Endothelial cell of hepatic sinusoid (primary cell): ENCODE data around the gene RALGAPA2.

ENCODE experiments used
- in situ Hi-C: cut with HindIII; loops from 2 replicates; pipeline ENCODE4 v1.10.0; 2017; ENCODE audit warnings: low sequenced_read_pairs

The RALGAPA2 gene

GRCh38 chr20:20637998-20638725 lies 74.3 kb downstream of the RALGAPA2 start:
- in situ Hi-C loops, result no loop called here

- in situ Hi-C loops, result no loop called here
Measured at GRCh38 chr20:20635006-20635405, 77.4 kb downstream of the RALGAPA2 start.

DNA sequence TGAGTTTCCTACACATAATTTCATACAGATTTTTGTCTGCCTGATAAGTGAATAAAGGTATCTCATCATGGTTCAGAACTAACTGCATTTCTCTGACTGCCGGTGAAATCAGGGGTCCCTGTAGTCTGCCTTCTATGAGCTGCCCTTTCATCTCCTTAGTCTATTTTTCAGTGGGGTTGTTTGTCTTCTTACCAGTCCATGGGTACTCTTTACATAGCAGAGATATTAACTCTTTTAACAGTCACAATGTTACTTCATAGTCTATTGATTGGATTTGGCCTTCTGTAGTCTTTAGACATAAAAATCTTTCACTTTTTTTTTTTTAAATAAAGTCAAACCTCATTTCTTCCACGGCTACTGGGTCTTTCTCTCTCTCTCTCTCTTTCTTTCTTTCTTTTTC lies 79.8 kb downstream of the RALGAPA2 start:
- in situ Hi-C loops, result no loop called here

DNA sequence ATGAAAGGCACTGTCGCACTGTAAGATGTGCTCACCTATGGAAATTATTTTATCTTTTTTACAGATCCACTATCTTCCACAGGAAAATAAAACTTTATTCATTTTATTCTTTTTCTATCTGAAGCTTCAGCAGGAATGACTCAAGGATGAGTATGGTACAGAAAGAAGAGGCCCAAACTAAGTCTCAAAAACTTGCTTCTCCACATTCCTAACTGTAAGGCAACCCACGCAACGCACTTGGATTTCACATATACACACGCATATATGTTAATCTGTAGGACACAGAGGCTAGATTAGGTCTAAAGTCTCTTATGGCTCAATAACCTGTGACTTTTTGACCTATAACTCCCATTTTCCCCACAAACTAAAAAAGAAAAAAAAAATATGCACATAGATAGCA lies 81.9 kb downstream of the RALGAPA2 start:
- in situ Hi-C loops, result no loop called here

- in situ Hi-C loops, result no loop called here
Measured at GRCh38 chr20:20629556-20630188, 82.8 kb downstream of the RALGAPA2 start.

GRCh38 chr20:20628314-20628713 lies 84.1 kb downstream of the RALGAPA2 start:
- in situ Hi-C loops, result no loop called here

GRCh38 chr20:20627471-20627870 lies 85.0 kb downstream of the RALGAPA2 start:
- in situ Hi-C loops, result no loop called here

DNA sequence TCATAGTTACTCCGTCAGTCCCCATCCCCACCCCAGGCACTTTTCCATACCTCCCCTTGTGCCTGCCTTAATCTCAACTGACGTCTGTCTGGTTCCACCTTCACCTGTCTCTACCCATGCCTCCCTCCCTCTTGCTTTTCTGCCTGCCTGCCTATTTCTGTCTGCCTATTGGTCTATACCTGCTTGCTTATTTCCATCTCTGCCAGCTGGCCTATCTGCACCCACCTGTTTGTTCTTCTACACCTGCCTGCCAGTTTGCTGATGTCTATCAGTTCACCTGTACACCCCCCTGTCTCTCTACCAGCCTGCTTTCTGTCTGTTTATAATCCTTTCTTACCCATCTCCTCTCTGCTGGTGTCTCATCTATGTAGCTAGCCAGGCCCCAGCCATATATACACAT lies 87.5 kb downstream of the RALGAPA2 start:
- in situ Hi-C loops, result no loop called here

GRCh38 chr20:20621195-20621594 lies 91.2 kb downstream of the RALGAPA2 start:
- in situ Hi-C loops, result no loop called here

DNA sequence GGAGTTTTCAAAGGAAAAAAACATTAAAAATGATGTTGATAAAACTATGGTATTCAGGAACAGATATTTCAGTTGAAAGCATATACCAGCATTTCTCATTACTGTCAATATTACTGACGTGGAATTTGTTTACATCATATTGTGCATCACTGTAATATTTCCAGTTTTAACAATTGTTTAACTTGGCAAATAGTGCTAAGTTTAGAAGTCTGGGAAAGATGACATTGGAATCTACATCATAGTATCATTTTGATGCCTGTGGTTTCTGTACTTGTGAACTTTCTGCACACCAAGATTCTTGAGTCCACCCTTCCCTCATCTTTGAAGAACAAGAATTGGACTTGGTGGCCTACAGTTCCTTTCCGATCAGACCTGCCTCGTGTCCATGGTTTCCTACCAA lies 98.1 kb downstream of the RALGAPA2 start:
- in situ Hi-C loops, result no loop called here

- in situ Hi-C loops, result no loop called here
Measured at GRCh38 chr20:20612251-20612650, 100.2 kb downstream of the RALGAPA2 start.

DNA sequence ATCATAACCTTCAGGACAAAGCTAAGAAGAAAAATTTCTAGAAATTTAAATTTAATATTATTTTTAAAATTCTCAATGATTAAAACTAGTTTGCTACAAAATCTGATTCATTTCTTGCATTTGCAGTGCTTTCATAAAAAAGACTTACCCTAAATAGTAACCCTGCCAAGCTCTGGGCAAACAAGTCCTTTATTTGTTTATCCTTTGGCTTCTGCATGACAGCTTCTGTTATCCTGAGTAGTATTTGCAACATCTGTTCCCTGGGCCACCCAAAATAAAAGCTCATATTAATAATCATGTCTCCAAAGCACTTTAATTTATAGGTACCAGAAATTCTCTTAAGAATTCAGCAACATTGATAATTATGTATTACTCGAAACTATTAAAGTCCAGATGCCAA lies 101.3 kb downstream of the RALGAPA2 start:
- in situ Hi-C loops, result no loop called here

GRCh38 chr20:20609522-20609921 lies 102.9 kb downstream of the RALGAPA2 start:
- in situ Hi-C loops, result no loop called here

DNA sequence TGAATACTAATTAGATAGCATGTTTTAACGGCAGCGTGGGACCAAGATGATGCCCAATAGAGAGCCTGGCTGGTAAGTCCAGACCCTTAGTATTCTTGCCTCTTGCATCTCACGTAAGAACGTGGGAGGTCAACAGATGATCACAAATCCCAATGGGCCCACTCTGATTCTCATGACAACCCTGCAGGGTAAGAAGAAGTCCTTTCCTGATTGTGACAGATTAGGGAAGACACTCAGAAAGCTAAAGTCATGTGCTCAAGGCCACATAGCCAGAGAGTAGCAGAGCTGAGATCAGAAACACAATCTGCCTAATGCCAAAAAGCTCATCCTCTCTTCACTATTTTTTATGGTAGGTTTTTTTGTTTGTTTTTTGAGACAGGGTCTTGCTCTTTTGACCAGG lies 103.8 kb downstream of the RALGAPA2 start:
- in situ Hi-C loops, result no loop called here

- in situ Hi-C loops, result no loop called here
Measured at GRCh38 chr20:20608041-20608440, 104.4 kb downstream of the RALGAPA2 start.

DNA sequence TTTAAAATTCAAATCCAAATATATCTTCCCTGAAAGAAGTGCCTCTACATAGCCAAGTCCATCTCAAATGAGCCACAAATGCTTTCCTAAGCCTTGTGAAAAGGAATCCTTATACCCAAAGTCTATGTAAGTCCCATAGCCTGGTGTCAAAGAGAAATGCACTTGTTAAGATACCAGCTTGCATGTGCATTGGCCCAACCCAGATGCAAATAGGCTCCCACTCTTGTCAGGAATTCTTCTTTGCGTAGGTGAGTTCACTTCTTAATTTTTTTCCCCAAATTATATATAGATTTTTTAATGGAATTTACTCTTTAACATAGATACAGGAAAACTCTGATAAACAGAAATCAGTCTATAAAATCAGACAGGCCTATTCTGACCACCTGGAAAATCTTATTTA lies 105.6 kb downstream of the RALGAPA2 start:
- in situ Hi-C loops, result no loop called here

DNA sequence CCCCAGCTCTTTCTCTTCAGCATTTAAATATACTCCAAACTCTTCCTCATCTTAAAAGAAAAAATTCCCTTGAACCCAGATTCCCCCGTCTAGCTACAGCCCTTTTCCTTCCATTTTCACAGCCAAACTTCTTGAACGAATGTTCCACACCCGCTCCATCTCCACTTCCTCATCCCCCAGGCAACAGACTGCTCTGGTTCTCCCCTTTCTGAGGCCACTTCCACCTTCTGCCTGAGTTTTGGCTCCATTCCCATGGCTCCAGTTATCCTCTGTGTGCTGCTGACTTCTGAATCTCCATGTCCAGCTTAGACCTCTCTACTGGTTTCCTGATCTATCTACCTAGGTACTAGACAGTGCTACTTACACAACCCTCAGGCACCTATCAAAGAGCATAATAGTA lies 106.4 kb downstream of the RALGAPA2 start:
- in situ Hi-C loops, result no loop called here

- in situ Hi-C loops, result no loop called here
Measured at GRCh38 chr20:20604907-20605306, 107.5 kb downstream of the RALGAPA2 start.

DNA sequence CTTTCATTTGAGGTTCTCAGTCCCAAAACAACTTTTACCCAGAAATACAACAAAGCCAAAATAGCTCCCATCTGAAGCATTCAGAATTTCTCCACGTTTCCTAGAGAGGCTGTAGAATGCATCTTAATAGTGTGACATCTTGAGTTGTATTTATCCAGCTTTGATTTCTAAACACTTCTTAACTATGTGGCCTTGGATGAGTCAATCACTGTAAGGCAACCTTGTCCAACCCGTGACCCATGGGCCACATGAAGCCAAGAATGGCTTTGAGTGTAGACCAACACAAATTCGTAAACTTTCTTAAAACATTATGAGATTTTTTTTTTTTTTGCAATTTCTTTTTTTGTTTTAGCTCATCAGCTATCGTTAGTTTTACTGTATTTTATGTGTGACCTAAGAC lies 108.1 kb downstream of the RALGAPA2 start:
- in situ Hi-C loops, result no loop called here

DNA sequence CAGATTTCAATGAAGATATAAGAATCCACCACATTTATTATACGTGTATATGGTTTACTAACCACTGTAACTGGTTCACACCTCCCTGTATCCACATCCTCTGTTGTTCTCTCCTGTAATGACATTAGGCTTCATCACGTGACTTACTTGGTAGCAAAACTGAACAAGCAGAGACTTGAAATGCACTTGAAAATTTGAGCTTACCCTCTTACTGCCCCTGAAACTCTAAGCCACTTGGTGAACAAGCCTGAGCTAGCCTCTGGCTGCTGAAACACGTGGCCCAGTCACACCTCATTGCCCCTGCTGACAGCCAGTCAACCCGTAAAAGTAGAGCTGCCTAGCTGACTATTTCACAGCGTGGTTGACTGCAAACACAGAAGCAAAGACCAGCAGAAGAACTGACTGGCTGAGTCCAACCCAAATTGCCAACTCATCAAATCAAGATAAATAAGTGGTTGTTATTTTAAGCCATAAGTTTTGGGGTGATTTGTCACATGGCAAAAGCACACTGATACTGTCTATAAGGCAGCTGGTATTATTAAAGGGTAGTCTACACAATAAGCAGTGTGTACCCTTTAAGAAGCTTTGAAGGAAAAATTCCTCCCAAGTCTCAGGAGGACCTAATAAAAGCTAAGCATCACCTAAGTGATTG lies 109.0 kb downstream of the RALGAPA2 start:
- in situ Hi-C loops, result no loop called here

DNA sequence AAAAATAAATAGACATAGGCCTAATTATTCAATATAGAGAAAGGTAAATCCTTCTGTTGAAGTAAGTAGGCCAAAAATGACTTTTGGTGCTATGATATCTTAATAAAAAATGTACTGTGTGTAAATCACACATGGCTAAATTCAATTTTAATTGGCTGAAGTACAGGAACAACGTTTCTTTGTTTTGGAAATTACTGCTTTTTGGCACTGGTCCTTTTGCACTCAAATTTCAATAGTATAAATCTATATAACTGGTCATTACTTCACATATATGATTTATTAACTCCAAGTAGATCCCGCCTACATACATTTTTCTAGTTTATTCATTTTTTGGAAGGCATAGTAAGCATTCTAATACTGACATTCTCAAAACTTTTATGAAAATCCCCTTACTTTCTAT lies 114.5 kb downstream of the RALGAPA2 start:
- in situ Hi-C loops, result no loop called here

- in situ Hi-C loops, result no loop called here
Measured at GRCh38 chr20:20594171-20594530, 118.3 kb downstream of the RALGAPA2 start.
